ENCODE results near the gene ACVR2A. TPM values are rescaled to one million over a fixed set of nuclear protein-coding genes. Genes with fewer than 3 reads are reported as not detected.

The ACVR2A gene
- total RNA-seq, 1 experiment from 2014 or later = 13.4 TPM

GRCh38 chr2:147976102-147976501 lies 131.3 kb downstream of the ACVR2A start:
- Mint-ChIP-seq H3K27me3 (ENCODE audit: low read depth) (no peaks in the 10 kb centered on the region), H3K9me3 (no peaks in the 10 kb centered on the region), H3K4me3 (no peak overlapping the region), H3K4me1 (peaks cover 5 to 17% of the 10 kb centered on the region in 2 experiments; a peak in 3 of 4 replicates), H3K27ac (no peak overlapping the region), H3K36me3 (ENCODE audit: insufficient read depth in 1 of 3, low read depth in 3 of 3) (peaks cover 0 to 16% (median 11%) of the 10 kb centered on the region in 3 experiments; a peak in 4 of 7 replicates)
- Histone ChIP-seq H3K9me3 (ENCODE audit: control insufficient read depth, low read depth, low read length) (no peaks in the 10 kb centered on the region), H2BK5ac (ENCODE audit: insufficient read length, low read length) (no peak overlapping the region), H3K79me2 (ENCODE audit: insufficient read depth, low read length) (peaks cover 7% of the 10 kb centered on the region; the same call in 1 of the 2 replicates), H2AFZ (ENCODE audit: low read length) (no peak overlapping the region), H2BK120ac (ENCODE audit: low read depth, low read length, poor library complexity, severe bottlenecking) (no peak overlapping the region), H4K91ac (ENCODE audit: insufficient read length, low read depth, low read length) (no peak overlapping the region), H3K4me1 (ENCODE audit: insufficient read depth, low read length) (no peaks in the 10 kb centered on the region), H3K18ac (ENCODE audit: insufficient read length, low read depth, low read length) (no peak overlapping the region), H4K5ac (ENCODE audit: insufficient read length, low read depth, low read length) (no peak overlapping the region), H2AK5ac (ENCODE audit: insufficient read length, low read length) (no peak overlapping the region), H2BK15ac (ENCODE audit: low read depth, low read length) (no peak overlapping the region), H4K20me1 (ENCODE audit: control insufficient read depth, insufficient read depth, insufficient read length) (no peaks in the 10 kb centered on the region), H2BK20ac (ENCODE audit: low read depth, low read length, poor library complexity, severe bottlenecking) (no peak overlapping the region), H2BK12ac (ENCODE audit: insufficient read length, low read depth, low read length) (no peak overlapping the region), H3T11ph (ENCODE audit: low read length) (no peak overlapping the region), H3K23me2 (ENCODE audit: insufficient read length, low read depth, low read length, poor library complexity, severe bottlenecking) (no peaks in the 10 kb centered on the region), H4K8ac (replicated peaks; ENCODE audit: insufficient read length, low read depth, low read length) (no peak overlapping the region), H3K79me1 (ENCODE audit: insufficient read depth, low read depth, low read length, poor library complexity, severe bottlenecking) (no peaks in the 10 kb centered on the region), H3K56ac (ENCODE audit: insufficient read length, low read depth, low read length) (no peak overlapping the region), H3K23ac (ENCODE audit: insufficient read length, low read depth, low read length) (no peak overlapping the region), H3K4me2 (ENCODE audit: insufficient read depth, insufficient read length, low read length) (no peak overlapping the region), H3K27me3 (ENCODE audit: insufficient read depth, low read length) (no peaks in the 10 kb centered on the region), H3K9ac (ENCODE audit: extremely low read depth, insufficient read length, low read length) (no peak overlapping the region), H3K27ac (ENCODE audit: insufficient read length, low read depth, low read length) (no peak overlapping the region), H3K4ac (ENCODE audit: low read depth, low read length) (no peak overlapping the region), H3K14ac (ENCODE audit: insufficient read depth, low read length) (no peak overlapping the region)
- no CpG with 5 or more reads among the region's 2 CpGs for WGBS (ENCODE audit: extremely low coverage, insufficient read length, low lambda C conversion rate)
- TF ChIP-seq CTCF (conservative IDR thresholded peaks at IDR 0.05) = no peak
- DNase-seq = no peak

All from H9 (cell line).